HepG2 (cell line): ENCODE measurements around the gene SCO1. TPM values are rescaled to one million over a fixed set of nuclear protein-coding genes. Genes with fewer than 3 reads are reported as not detected.

Experiments
- AKAP8 ChIP-seq: sonication (generic); formaldehyde crosslinking; IDR thresholded peaks from 2 replicates; pipeline ENCODE4 v1.5.1; 2020; ENCODE audit warnings: mild to moderate bottlenecking, missing genetic modification reagents
- CCAR2 ChIP-seq: fragments of 200-400 bp; formaldehyde crosslinking; optimal IDR thresholded peaks from 2 replicates; pipeline ENCODE3; 2018; ENCODE audit warnings: low read depth, mild to moderate bottlenecking, low read length, moderate library complexity
- FOXJ3 ChIP-seq: sonication (generic); formaldehyde crosslinking; IDR thresholded peaks from 2 replicates; pipeline ENCODE4 v1.4.0; 2020; ENCODE audit warnings: missing genetic modification reagents, mild to moderate bottlenecking, borderline replicate concordance
- FOXP1 ChIP-seq, 2 experiments: fragments of 450-650 bp in 1 of 2; IDR thresholded peaks; 2 replicates each; pipeline ENCODE4 v1.6.1; 2017 to 2018; ENCODE audit warnings: antibody characterized with exemption in 1 of 2
- GABPB1 ChIP-seq: IDR thresholded peaks from 2 replicates; pipeline ENCODE4 v1.6.1; 2016; ENCODE audit warnings: mild to moderate bottlenecking, missing genetic modification reagents, moderate library complexity, missing compliant biosample characterization
- HDAC1 ChIP-seq: sonication (generic); formaldehyde crosslinking; IDR thresholded peaks from 2 replicates; pipeline ENCODE4 v1.5.1; 2020; ENCODE audit warnings: mild to moderate bottlenecking, missing genetic modification reagents
- KDM4B ChIP-seq: sonication (generic); formaldehyde crosslinking; IDR thresholded peaks from 2 replicates; pipeline ENCODE4 v1.4.0; 2020; ENCODE audit warnings: missing genetic modification reagents
- KLF16 ChIP-seq, 2 experiments: sonication (generic) in 1 of 2; formaldehyde crosslinking in 1 of 2; IDR thresholded peaks; 2 replicates each; pipeline versions ENCODE4 v1.6.1 to v1.8.0; 2016 to 2023; ENCODE audit warnings: missing genetic modification reagents in 2 of 2, missing compliant biosample characterization in 1 of 2
- REXO4 ChIP-seq: sonication (generic); formaldehyde crosslinking; IDR thresholded peaks from 2 replicates; pipeline ENCODE4 v1.8.0; 2022; ENCODE audit warnings: missing genetic modification reagents, mild to moderate bottlenecking, borderline replicate concordance
- SALL1 ChIP-seq: sonication (generic); formaldehyde crosslinking; IDR thresholded peaks from 2 replicates; pipeline ENCODE4 v1.8.0; 2022; ENCODE audit warnings: mild to moderate bottlenecking, missing genetic modification reagents
- SOX6 ChIP-seq, 2 experiments: fragments of 450-650 bp in 1 of 2; sonication (generic) in 1 of 2; formaldehyde crosslinking in 1 of 2; IDR thresholded peaks; 2 replicates each; pipeline versions ENCODE4 v1.4.0 to v1.6.1; 2017 to 2020; ENCODE audit warnings: antibody characterized with exemption in 1 of 2, mild to moderate bottlenecking in 1 of 2, missing genetic modification reagents in 1 of 2
- SPEN ChIP-seq: sonication (generic); formaldehyde crosslinking; IDR thresholded peaks from 2 replicates; pipeline ENCODE4 v1.5.1; 2020; ENCODE audit warnings: low read depth, mild to moderate bottlenecking, missing genetic modification reagents
- TCF7L2 ChIP-seq: IDR thresholded peaks from 2 replicates; pipeline ENCODE4 v1.6.1; 2011; ENCODE audit warnings: mild to moderate bottlenecking, low read depth, low read length, moderate library complexity
- TGIF2 ChIP-seq: IDR thresholded peaks from 2 replicates; pipeline ENCODE4 v1.6.1; 2016; ENCODE audit warnings: control low read depth, missing compliant biosample characterization
- ZNF878 ChIP-seq: sonication (generic); formaldehyde crosslinking; IDR thresholded peaks from 2 replicates; pipeline ENCODE4 v1.8.1; 2023; ENCODE audit warnings: mild to moderate bottlenecking, missing genetic modification reagents, moderate library complexity
- ZSCAN20 ChIP-seq: sonication (generic); formaldehyde crosslinking; IDR thresholded peaks from 2 replicates; pipeline ENCODE4 v1.4.0; 2020; ENCODE audit warnings: missing genetic modification reagents, mild to moderate bottlenecking, borderline replicate concordance
- ZZZ3 ChIP-seq: sonication (generic); formaldehyde crosslinking; IDR thresholded peaks from 2 replicates; pipeline ENCODE4 v1.4.0; 2020; ENCODE audit warnings: missing genetic modification reagents, mild to moderate bottlenecking, borderline replicate concordance
- polyA plus RNA-seq, 8 experiments: library from polyadenylated mRNA; depleted of rRNA in 3 of 8; stranded (reverse) in 7 of 8; unstranded in 1 of 8; fragments of >200 nt; fragmentation: Illumina TruSeq in 4 of 8; extraction: Trizol in 4 of 8; gene quantifications; 2 replicates each; pipeline versions ENCODE4 v1.2.1 to v1.2.3, GENCODE V29; 2011 to 2016; ENCODE audit warnings: low read depth in 4 of 8, missing spikeins in 1 of 8, mixed read lengths in 1 of 8; ENCODE audit not compliant: insufficient read depth in 1 of 8
- total RNA-seq, 5 experiments: library from RNA; depleted of rRNA; stranded (reverse); fragments of >200 nt; fragmentation: Illumina TruSeq; extraction: Trizol; gene quantifications; 2 replicates each; pipeline ENCODE4 v1.2.3, GENCODE V29; 2016; ENCODE audit warnings: low read depth in 1 of 5
- TF ChIP-seq, protein P1 (sequence below): sonication (generic); formaldehyde crosslinking; IDR thresholded peaks from 2 replicates; pipeline ENCODE4 v1.4.0; 2020; ENCODE audit warnings: mild to moderate bottlenecking, missing genetic modification reagents
- TF ChIP-seq, protein P2 (sequence below): sonication (generic); formaldehyde crosslinking; IDR thresholded peaks from 2 replicates; pipeline ENCODE4 v1.8.0; 2022; ENCODE audit warnings: mild to moderate bottlenecking, missing genetic modification reagents
- TF ChIP-seq, protein P3 (sequence below): sonication (generic); formaldehyde crosslinking; IDR thresholded peaks from 2 replicates; pipeline ENCODE4 v1.4.0; 2020; ENCODE audit warnings: low read depth, missing genetic modification reagents
- TF ChIP-seq, protein P4 (sequence below): sonication (generic); formaldehyde crosslinking; IDR thresholded peaks from 2 replicates; pipeline ENCODE4 v1.4.0; 2020; ENCODE audit warnings: missing genetic modification reagents, mild to moderate bottlenecking, borderline replicate concordance

The SCO1 gene
- total and polyA plus RNA-seq, 2 of the 13 experiments (the other 11 are each of a cell fraction or from before 2014, with no cell fraction given), result 11.4 to 50.3 TPM

DNA sequence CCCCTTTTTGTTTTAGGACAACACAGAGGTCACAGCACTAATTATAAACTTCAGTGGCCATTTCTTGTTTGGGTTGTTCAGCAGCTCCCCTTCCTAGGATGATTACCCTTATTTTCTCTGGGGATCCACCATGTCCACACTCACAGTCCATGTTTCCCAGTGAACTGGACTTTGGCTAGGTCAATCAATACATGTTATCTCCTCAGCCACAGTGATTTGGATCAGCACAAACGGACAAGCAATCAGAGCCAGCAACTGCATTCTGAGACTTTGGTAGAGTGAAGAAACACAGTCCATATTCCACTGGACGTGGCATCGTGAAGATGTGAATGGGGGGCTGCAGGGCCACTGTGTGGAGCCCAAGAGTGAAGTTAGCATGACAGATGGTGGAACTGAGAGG is 27.9 kb upstream of the SCO1 start (continued):
- TF ChIP-seq, protein P1, sequence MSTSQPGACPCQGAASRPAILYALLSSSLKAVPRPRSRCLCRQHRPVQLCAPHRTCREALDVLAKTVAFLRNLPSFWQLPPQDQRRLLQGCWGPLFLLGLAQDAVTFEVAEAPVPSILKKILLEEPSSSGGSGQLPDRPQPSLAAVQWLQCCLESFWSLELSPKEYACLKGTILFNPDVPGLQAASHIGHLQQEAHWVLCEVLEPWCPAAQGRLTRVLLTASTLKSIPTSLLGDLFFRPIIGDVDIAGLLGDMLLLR (CRISPR knock-in tag), result no peak
- no peak for TF ChIP-seq AKAP8
- TF ChIP-seq SALL1 (CRISPR knock-in tag), result peak; percentile 78
- peak; percentile 76; the same call in 1 of the 2 replicates for TF ChIP-seq HDAC1 (CRISPR knock-in tag)
- no peak for TF ChIP-seq KLF16 (CRISPR knock-in tag; IDR thresholded peaks at IDR 0.05)
- TF ChIP-seq SOX6 (IDR thresholded peaks at IDR 0.05), result no peak
- peak; percentile 63 for TF ChIP-seq SOX6 (CRISPR knock-in tag; IDR thresholded peaks at IDR 0.05)
- no peak for TF ChIP-seq ZSCAN20
- no peak for TF ChIP-seq REXO4 (CRISPR knock-in tag)
- TF ChIP-seq, protein P2, sequence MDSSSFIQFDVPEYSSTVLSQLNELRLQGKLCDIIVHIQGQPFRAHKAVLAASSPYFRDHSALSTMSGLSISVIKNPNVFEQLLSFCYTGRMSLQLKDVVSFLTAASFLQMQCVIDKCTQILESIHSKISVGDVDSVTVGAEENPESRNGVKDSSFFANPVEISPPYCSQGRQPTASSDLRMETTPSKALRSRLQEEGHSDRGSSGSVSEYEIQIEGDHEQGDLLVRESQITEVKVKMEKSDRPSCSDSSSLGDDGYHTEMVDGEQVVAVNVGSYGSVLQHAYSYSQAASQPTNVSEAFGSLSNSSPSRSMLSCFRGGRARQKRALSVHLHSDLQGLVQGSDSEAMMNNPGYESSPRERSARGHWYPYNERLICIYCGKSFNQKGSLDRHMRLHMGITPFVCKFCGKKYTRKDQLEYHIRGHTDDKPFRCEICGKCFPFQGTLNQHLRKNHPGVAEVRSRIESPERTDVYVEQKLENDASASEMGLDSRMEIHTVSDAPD (CRISPR knock-in tag), result 0 out of 2 replicates have a peak, but pooled peaks have one; percentile 35
- TF ChIP-seq ZZZ3 (CRISPR knock-in tag), result no peak
- no peak for TF ChIP-seq TCF7L2
- peak; percentile 45; the same call in 1 of the 2 replicates for TF ChIP-seq SPEN (CRISPR knock-in tag)
- 0 out of 2 replicates have a peak, but pooled peaks have one; percentile 27 for TF ChIP-seq FOXJ3
- TF ChIP-seq, protein P3, sequence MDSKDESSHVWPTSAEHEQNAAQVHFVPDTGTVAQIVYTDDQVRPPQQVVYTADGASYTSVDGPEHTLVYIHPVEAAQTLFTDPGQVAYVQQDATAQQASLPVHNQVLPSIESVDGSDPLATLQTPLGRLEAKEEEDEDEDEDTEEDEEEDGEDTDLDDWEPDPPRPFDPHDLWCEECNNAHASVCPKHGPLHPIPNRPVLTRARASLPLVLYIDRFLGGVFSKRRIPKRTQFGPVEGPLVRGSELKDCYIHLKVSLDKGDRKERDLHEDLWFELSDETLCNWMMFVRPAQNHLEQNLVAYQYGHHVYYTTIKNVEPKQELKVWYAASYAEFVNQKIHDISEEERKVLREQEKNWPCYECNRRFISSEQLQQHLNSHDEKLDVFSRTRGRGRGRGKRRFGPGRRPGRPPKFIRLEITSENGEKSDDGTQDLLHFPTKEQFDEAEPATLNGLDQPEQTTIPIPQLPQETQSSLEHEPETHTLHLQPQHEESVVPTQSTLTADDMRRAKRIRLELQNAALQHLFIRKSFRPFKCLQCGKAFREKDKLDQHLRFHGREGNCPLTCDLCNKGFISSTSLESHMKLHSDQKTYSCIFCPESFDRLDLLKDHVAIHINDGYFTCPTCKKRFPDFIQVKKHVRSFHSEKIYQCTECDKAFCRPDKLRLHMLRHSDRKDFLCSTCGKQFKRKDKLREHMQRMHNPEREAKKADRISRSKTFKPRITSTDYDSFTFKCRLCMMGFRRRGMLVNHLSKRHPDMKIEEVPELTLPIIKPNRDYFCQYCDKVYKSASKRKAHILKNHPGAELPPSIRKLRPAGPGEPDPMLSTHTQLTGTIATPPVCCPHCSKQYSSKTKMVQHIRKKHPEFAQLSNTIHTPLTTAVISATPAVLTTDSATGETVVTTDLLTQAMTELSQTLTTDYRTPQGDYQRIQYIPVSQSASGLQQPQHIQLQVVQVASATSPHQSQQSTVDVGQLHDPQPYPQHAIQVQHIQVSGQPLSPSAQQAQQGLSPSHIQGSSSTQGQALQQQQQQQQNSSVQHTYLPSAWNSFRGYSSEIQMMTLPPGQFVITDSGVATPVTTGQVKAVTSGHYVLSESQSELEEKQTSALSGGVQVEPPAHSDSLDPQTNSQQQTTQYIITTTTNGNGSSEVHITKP (CRISPR knock-in tag), result no peak
- TF ChIP-seq, protein P4, sequence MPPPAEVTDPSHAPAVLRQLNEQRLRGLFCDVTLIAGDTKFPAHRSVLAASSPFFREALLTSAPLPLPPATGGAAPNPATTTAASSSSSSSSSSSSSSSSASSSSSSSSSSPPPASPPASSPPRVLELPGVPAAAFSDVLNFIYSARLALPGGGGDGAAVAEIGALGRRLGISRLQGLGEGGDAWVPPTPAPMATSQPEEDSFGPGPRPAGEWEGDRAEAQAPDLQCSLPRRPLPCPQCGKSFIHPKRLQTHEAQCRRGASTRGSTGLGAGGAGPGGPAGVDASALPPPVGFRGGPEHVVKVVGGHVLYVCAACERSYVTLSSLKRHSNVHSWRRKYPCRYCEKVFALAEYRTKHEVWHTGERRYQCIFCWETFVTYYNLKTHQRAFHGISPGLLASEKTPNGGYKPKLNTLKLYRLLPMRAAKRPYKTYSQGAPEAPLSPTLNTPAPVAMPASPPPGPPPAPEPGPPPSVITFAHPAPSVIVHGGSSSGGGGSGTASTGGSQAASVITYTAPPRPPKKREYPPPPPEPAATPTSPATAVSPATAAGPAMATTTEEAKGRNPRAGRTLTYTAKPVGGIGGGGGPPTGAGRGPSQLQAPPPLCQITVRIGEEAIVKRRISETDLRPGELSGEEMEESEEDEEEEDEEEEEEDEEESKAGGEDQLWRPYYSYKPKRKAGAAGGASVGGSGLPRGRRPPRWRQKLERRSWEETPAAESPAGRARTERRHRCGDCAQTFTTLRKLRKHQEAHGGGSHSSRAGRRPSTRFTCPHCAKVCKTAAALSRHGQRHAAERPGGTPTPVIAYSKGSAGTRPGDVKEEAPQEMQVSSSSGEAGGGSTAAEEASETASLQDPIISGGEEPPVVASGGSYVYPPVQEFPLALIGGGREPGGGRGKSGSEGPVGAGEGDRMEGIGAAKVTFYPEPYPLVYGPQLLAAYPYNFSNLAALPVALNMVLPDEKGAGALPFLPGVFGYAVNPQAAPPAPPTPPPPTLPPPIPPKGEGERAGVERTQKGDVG (CRISPR knock-in tag), result no peak
- no peak for TF ChIP-seq FOXP1 (IDR thresholded peaks at IDR 0.05)
- peak; percentile 38 for TF ChIP-seq FOXP1 (CRISPR knock-in tag; IDR thresholded peaks at IDR 0.05)
- no peak for TF ChIP-seq TGIF2
- no peak for TF ChIP-seq GABPB1 (CRISPR knock-in tag)
- no peak for TF ChIP-seq KDM4B
- no peak for TF ChIP-seq ZNF878 (CRISPR knock-in tag)
- TF ChIP-seq CCAR2, result no peak
